CD4-positive, alpha-beta T cell (primary cell): ENCODE data around the gene GRID1. TPM values are rescaled to one million over a fixed set of nuclear protein-coding genes. Genes with fewer than 3 reads are reported as not detected.

Experiments used
- ATAC-seq: fragments of 200-7000 bp; cut with Tn5 transposase; one replicate; pipeline ENCODE4 v1.10.0; 2022; ENCODE audit warnings: mild to moderate bottlenecking; ENCODE audit not compliant: poor library complexity
- CTCF ChIA-PET: fragments of 350-600 bp; sonication (Branson Sonifier 250); formaldehyde crosslinking; loops from one replicate; lab custom pipeline; 2021; ENCODE audit warnings: antibody characterized with exemption, inconsistent platforms; lab: Charles Lee
- POLR2A ChIA-PET: fragments of 350-600 bp; sonication (Branson Sonifier 250); formaldehyde crosslinking; loops from one replicate; lab custom pipeline; 2021; ENCODE audit warnings: antibody characterized with exemption, inconsistent platforms; lab: Charles Lee
- DNase-seq, 14 experiments: peaks; one replicate each; pipeline ENCODE4 v3.0.0-alpha.2; 2013 to 2020; ENCODE audit warnings: mixed read lengths in 2 of 14
- H3K27ac ChIP-seq, 2 donors: one replicate each; pipeline versions ENCODE4 v1.5.1 to v1.7.0; 2013; ENCODE audit warnings: low read length in 2 of 2, low read depth in 1 of 2, mild to moderate bottlenecking in 1 of 2
- H3K27me3 ChIP-seq, 2 experiments: 1 replicate in 1 of 2; 2 replicates in 1 of 2; pipeline versions ENCODE4 v1.6.1 to v1.7.0; 2013; ENCODE audit warnings: low read length in 2 of 2, control low read depth in 1 of 2, mild to moderate bottlenecking in 1 of 2, moderate library complexity in 1 of 2; ENCODE audit not compliant: insufficient read depth in 2 of 2, control insufficient read depth in 1 of 2
- H3K36me3 ChIP-seq: one replicate; pipeline ENCODE4 v1.6.1; 2013; ENCODE audit warnings: low read length, control low read depth; ENCODE audit not compliant: insufficient read depth
- H3K4me1 ChIP-seq: one replicate; pipeline ENCODE4 v1.6.1; 2013; ENCODE audit warnings: low read length, control low read depth; ENCODE audit not compliant: insufficient read depth
- H3K4me3 ChIP-seq: one replicate; pipeline ENCODE4 v1.5.1; 2013; ENCODE audit warnings: mild to moderate bottlenecking, low read length, moderate library complexity
- H3K9me3 ChIP-seq, 2 experiments: 1 replicate in 1 of 2; 2 replicates in 1 of 2; pipeline versions ENCODE4 v1.6.1 to v1.7.0; 2013; ENCODE audit warnings: low read length in 2 of 2, mild to moderate bottlenecking in 2 of 2, control low read depth in 1 of 2, moderate library complexity in 1 of 2; ENCODE audit not compliant: control insufficient read depth in 1 of 2, insufficient read depth in 1 of 2
- H3K27ac Mint-ChIP-seq: one replicate; pipeline ENCODE4 v1.8.0; 2020; ENCODE audit warnings: mixed read lengths
- H3K27me3 Mint-ChIP-seq: one replicate; pipeline ENCODE4 v1.8.0; 2021; ENCODE audit warnings: mixed read lengths
- H3K36me3 Mint-ChIP-seq: one replicate; pipeline ENCODE4 v1.8.0; 2021; ENCODE audit warnings: low read depth, mixed read lengths
- H3K4me1 Mint-ChIP-seq: one replicate; pipeline ENCODE4 v1.8.0; 2021; ENCODE audit warnings: low read depth, mixed read lengths
- H3K4me3 Mint-ChIP-seq: one replicate; pipeline ENCODE4 v1.8.0; 2020; ENCODE audit warnings: mild to moderate bottlenecking, mixed read lengths
- H3K9me3 Mint-ChIP-seq: one replicate; pipeline ENCODE4 v1.8.0; 2020; ENCODE audit warnings: mixed read lengths
- CTCF ChIP-seq: fragments of 200-600 bp; IDR thresholded peaks from one replicate; pipeline ENCODE4 v1.8.0; 2022; ENCODE audit warnings: antibody characterized with exemption, mild to moderate bottlenecking
- intact Hi-C, 2 experiments: fragments of 100-400 bp; cut with DNase I in 1 of 2; cut with micrococcal nuclease in 1 of 2; formaldehyde crosslinking; loops; one replicate each; pipeline versions ENCODE4 v1.15.1 to v1.9.0; 2023 to 2025; cut with DNase I, micrococcal nuclease
- total RNA-seq, 174 experiments: library from RNA in 2 of 174; stranded (reverse) in 2 of 174; gene quantifications; one replicate each; pipeline ENCODE4 v1.2.3 and lab custom pipeline; 2021 to 2026

The GRID1 gene
- total RNA-seq, 2 experiments from 2014 or later: not detected

- no peaks in the 10 kb centered on the region for H3K9me3 Mint-ChIP-seq
- no peak for DNase-seq
- Histone ChIP-seq H3K27ac (no peak overlapping the region), H3K36me3 (no peaks in the 10 kb centered on the region), H3K9me3 (peaks cover 0 to 10% of the 10 kb centered on the region in 2 experiments), H3K4me3 (no peak overlapping the region), H3K4me1 (no peaks in the 10 kb centered on the region), H3K27me3 (no peaks in the 10 kb centered on the region)
- ATAC-seq: no peak
- no peaks in the 10 kb centered on the region for H3K4me1 Mint-ChIP-seq
- no peak overlapping the region for H3K27ac Mint-ChIP-seq
- intact Hi-C loops: no loop called here
- TF ChIP-seq CTCF: no peak
- H3K27me3 Mint-ChIP-seq: peaks cover 27% of the 10 kb centered on the region
- H3K4me3 Mint-ChIP-seq: no peak overlapping the region
- no peaks in the 10 kb centered on the region for H3K36me3 Mint-ChIP-seq
- ChIA-PET POLR2A (no interaction called here), CTCF (no interaction called here)
Measured at GRCh38 chr10:85861513-85862197, 504.9 kb downstream of the GRID1 start.

GRCh38 chr10:85859859-85860258, 506.7 kb downstream of the GRID1 start:
- no peak overlapping the region for H3K4me3 Mint-ChIP-seq
- H3K27ac ChIP-seq: no peak overlapping the region
- no peaks in the 10 kb centered on the region for H3K36me3 ChIP-seq
- H3K36me3 Mint-ChIP-seq: no peaks in the 10 kb centered on the region
- no peak overlapping the region for H3K4me3 ChIP-seq
- POLR2A ChIA-PET: no interaction called here
- H3K4me1 Mint-ChIP-seq: no peaks in the 10 kb centered on the region
- H3K9me3 Mint-ChIP-seq: no peaks in the 10 kb centered on the region
- intact Hi-C loops: no loop called here
- no peak for ATAC-seq
- peaks cover 0 to 10% of the 10 kb centered on the region in 2 experiments for H3K9me3 ChIP-seq
- CTCF ChIA-PET: no interaction called here
- no peak overlapping the region for H3K27ac Mint-ChIP-seq
- no peak for DNase-seq
- H3K4me1 ChIP-seq: no peaks in the 10 kb centered on the region
- H3K27me3 Mint-ChIP-seq: peaks cover 27% of the 10 kb centered on the region
- no peak for TF ChIP-seq CTCF
- H3K27me3 ChIP-seq: no peaks in the 10 kb centered on the region

GRCh38 chr10:85858776-85859515, 507.6 kb downstream of the GRID1 start:
- Mint-ChIP-seq H3K27me3 (peaks cover 22% of the 10 kb centered on the region), H3K27ac (no peak overlapping the region), H3K36me3 (no peaks in the 10 kb centered on the region), H3K4me3 (no peak overlapping the region), H3K9me3 (no peaks in the 10 kb centered on the region), H3K4me1 (no peaks in the 10 kb centered on the region)
- ChIA-PET POLR2A (no interaction called here), CTCF (no interaction called here)
- H3K27ac ChIP-seq: no peak overlapping the region
- ATAC-seq (no peak), DNase-seq (no peak)
- H3K36me3 ChIP-seq: no peaks in the 10 kb centered on the region
- no peak overlapping the region for H3K4me3 ChIP-seq
- H3K4me1 ChIP-seq: no peaks in the 10 kb centered on the region
- no peak for TF ChIP-seq CTCF
- H3K9me3 ChIP-seq: peaks cover 0 to 10% of the 10 kb centered on the region in 2 experiments
- intact Hi-C loops: no loop called here
- no peaks in the 10 kb centered on the region for H3K27me3 ChIP-seq
